ENCODE results near the gene ALOX12B. TPM values are rescaled to one million over a fixed set of nuclear protein-coding genes. Genes with fewer than 3 reads are reported as not detected.

ALOX12B gene
- total and polyA plus RNA-seq, 11 donors = not detected

GRCh38 chr17:8060274-8060673 is 27.2 kb downstream of the ALOX12B start:
- whole genome bisulfite sequencing, 4 donors = 6 to 9% (median 7%) methylated on average over 10 of the region's 10 CpGs
- no peak overlapping the region for H3K27ac ChIP-seq
- peaks cover 19 to 71% (median 54%) of the 10 kb centered on the region in 9 donors for H3K27me3 ChIP-seq
- no peaks in the 10 kb centered on the region for H3K36me3 ChIP-seq
- DNase-seq (peak in 2 of 5 donors; percentile 48 to 53), ATAC-seq (peak; percentile 42 to 58 (median 55))
- H3K4me3 ChIP-seq = no peak overlapping the region
- H3K9me3 ChIP-seq = no peaks in the 10 kb centered on the region
- intact Hi-C loops (cut with DNase I) = loop anchor here in 5 of 10 donors (2.0 to 10.0 kb wide), 5 partner anchors 47 to 242 kb away; partner anchors contain the start of gene SLC25A35 (in 1 of the 5)
- TF ChIP-seq POLR2A (IDR thresholded peaks at IDR 0.05) (no peak), CTCF (IDR thresholded peaks at IDR 0.05) (peak; percentile 58 to 82 (median 74))
- peaks cover 0 to 35% (median 1%) of the 10 kb centered on the region in 12 donors for H3K4me1 ChIP-seq

GRCh38 chr17:8059131-8059530 is 28.4 kb downstream of the ALOX12B start:
- Histone ChIP-seq H3K27ac (no peak overlapping the region), H3K36me3 (no peaks in the 10 kb centered on the region), H3K27me3 (peaks cover 16 to 61% (median 45%) of the 10 kb centered on the region in 9 donors), H3K9me3 (no peaks in the 10 kb centered on the region), H3K4me1 (peaks cover 0 to 36% (median 1%) of the 10 kb centered on the region in 12 donors), H3K4me3 (no peak overlapping the region)
- intact Hi-C loops (cut with DNase I) = loop anchor here in 6 of 10 donors (5.0 to 10.0 kb wide), 8 partner anchors 54 to 317 kb away; partner anchors contain the start of genes GUCY2D (in 1 of the 6) and RNF227 (in 1 of the 6)
- ATAC-seq (no peak), DNase-seq (no peak)
- TF ChIP-seq CTCF (IDR thresholded peaks at IDR 0.05) = no peak
- no peak for TF ChIP-seq POLR2A (IDR thresholded peaks at IDR 0.05)
- whole genome bisulfite sequencing, 4 donors = 19 to 46% (median 39%) methylated on average over 7 of the region's 7 CpGs

GRCh38 chr17:8057691-8058114 is 29.8 kb downstream of the ALOX12B start:
- TF ChIP-seq POLR2A (IDR thresholded peaks at IDR 0.05) (no peak), CTCF (IDR thresholded peaks at IDR 0.05) (peak; percentile 66 to 88 (median 72))
- Histone ChIP-seq H3K4me3 (no peak overlapping the region), H3K9me3 (no peaks in the 10 kb centered on the region), H3K27ac (no peak overlapping the region), H3K27me3 (peaks cover 9 to 47% (median 33%) of the 10 kb centered on the region in 9 donors), H3K36me3 (no peaks in the 10 kb centered on the region), H3K4me1 (peaks cover 0 to 32% (median 1%) of the 10 kb centered on the region in 12 donors)
- intact Hi-C loops (cut with DNase I) = loop anchor here in 7 of 10 donors (2.0 to 10.0 kb wide), 10 partner anchors 19 to 315 kb away; partner anchors contain the start of genes GUCY2D (in 1 of the 7) and RNF227 (in 1 of the 7)
- WGBS, 4 donors = 3 to 7% (median 5%) methylated on average over 14 of the region's 14 CpGs
- DNase-seq = peak in 1 of 5 donors; percentile 37
- peak; percentile 68 to 86 (median 82) for ATAC-seq

- Histone ChIP-seq H3K9me3 (no peaks in the 10 kb centered on the region), H3K27ac (peak overlapping the region in 1 of 12 donors; percentile 75), H3K27me3 (peaks cover 6 to 41% (median 27%) of the 10 kb centered on the region in 9 donors), H3K4me3 (no peak overlapping the region), H3K36me3 (no peaks in the 10 kb centered on the region), H3K4me1 (peaks cover 0 to 26% (median 0%) of the 10 kb centered on the region in 12 donors)
- no peak for TF ChIP-seq POLR2A (IDR thresholded peaks at IDR 0.05)
- TF ChIP-seq CTCF (IDR thresholded peaks at IDR 0.05) = no peak
- no peak for DNase-seq
- intact Hi-C loops (cut with DNase I) = loop anchor here in 7 of 10 donors (2.0 to 10.0 kb wide), 10 partner anchors 20 to 315 kb away; partner anchors contain the start of genes GUCY2D (in 1 of the 7) and RNF227 (in 1 of the 7)
- no peak for ATAC-seq
- WGBS, 4 donors = 74 to 79% (median 77%) methylated on average over 17 of the region's 17 CpGs
These were observed 30.4 kb downstream of the ALOX12B start for GRCh38 chr17:8056976-8057625.

All from heart left ventricle (tissue), 16 donors.